Measurements from ENCODE around the gene PDGFB.

GRCh38 chr22:39269095-39269790 is 24.5 kb upstream of the PDGFB start:
- TF ChIP-seq CTCF (IDR thresholded peaks at IDR 0.05) (no peak), POLR2A (IDR thresholded peaks at IDR 0.05) (no peak)
